Activated T-helper 2 cell treated with anti-CD3 and anti-CD28 coated beads, Interferon-gamma antibody, Interleukin-2, Interleukin-4, amounts not matched to agents 10 μg/mL and 5 μg/mL and 100 μg/mL, durations not matched to agents 14 hours and 24 hours and 36 hours (primary cell): ENCODE measurements around the gene OCIAD2. TPM values are rescaled to one million over a fixed set of nuclear protein-coding genes. Genes with fewer than 3 reads are reported as not detected.
"Not testable (repeated sequence)": the region's sequence is repeated elsewhere in the genome, so short reads cannot be mapped to it uniquely, and the experiment has no call there.

ENCODE experiments used
- DNase-seq: peaks from one replicate; pipeline ENCODE4 v3.0.0; 2021; ENCODE audit warnings: low spot score
- H3K27ac Mint-ChIP-seq: one replicate; pipeline ENCODE4 v1.8.0; 2021; ENCODE audit warnings: mixed read lengths
- H3K27me3 Mint-ChIP-seq: one replicate; pipeline ENCODE4 v1.8.0; 2021; ENCODE audit warnings: low read depth, mixed read lengths
- H3K36me3 Mint-ChIP-seq: one replicate; pipeline ENCODE4 v1.8.0; 2021; ENCODE audit warnings: low read depth, mixed read lengths
- H3K4me1 Mint-ChIP-seq: one replicate; pipeline ENCODE4 v1.8.0; 2021; ENCODE audit warnings: low read depth, mixed read lengths
- H3K4me3 Mint-ChIP-seq: one replicate; pipeline ENCODE4 v1.8.0; 2021; ENCODE audit warnings: low read depth, mild to moderate bottlenecking, moderate library complexity, mixed read lengths
- H3K9me3 Mint-ChIP-seq: one replicate; pipeline ENCODE4 v1.8.0; 2021; ENCODE audit warnings: mixed read lengths
- intact Hi-C: fragments of 100-400 bp; cut with micrococcal nuclease; formaldehyde crosslinking; loops from one replicate; pipeline ENCODE4 v1.15.1; 2023
- total RNA-seq: library from RNA; stranded (reverse); gene quantifications from 2 replicates; pipeline ENCODE4 v1.2.3, GENCODE V29; 2022

The OCIAD2 gene
- total RNA-seq, 1 donor from 2014 or later, result 63.0 TPM

DNA sequence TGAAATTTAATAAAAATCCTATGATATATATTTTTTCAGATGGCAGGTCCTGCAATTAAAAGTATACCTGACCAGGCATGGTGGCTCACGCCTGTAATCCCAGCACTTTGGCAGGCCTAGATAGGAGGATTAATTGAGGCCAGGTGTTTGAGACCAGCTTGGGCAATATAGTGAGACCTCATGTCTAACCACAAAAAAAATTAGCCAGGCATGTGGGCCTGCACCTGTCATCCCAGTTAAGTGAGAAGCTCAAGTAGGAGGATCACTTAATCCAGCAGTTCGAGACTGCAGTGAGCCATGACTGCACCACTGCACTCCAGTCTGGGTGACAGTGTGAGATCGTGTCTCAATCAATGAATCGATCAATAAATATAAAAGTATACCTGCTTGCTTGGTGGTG, 2.5 kb downstream of the OCIAD2 start:
- H3K27me3 Mint-ChIP-seq, result no peaks in the 10 kb centered on the region
- H3K36me3 Mint-ChIP-seq, result peaks cover 43% of the 10 kb centered on the region
- H3K4me3 Mint-ChIP-seq, result no peak overlapping the region
- peaks cover 37% of the 10 kb centered on the region for H3K4me1 Mint-ChIP-seq
- no peak overlapping the region for H3K27ac Mint-ChIP-seq
- intact Hi-C loops, result no loop called here
- H3K9me3 Mint-ChIP-seq, result no peaks in the 10 kb centered on the region
- DNase-seq, result no peak

DNA sequence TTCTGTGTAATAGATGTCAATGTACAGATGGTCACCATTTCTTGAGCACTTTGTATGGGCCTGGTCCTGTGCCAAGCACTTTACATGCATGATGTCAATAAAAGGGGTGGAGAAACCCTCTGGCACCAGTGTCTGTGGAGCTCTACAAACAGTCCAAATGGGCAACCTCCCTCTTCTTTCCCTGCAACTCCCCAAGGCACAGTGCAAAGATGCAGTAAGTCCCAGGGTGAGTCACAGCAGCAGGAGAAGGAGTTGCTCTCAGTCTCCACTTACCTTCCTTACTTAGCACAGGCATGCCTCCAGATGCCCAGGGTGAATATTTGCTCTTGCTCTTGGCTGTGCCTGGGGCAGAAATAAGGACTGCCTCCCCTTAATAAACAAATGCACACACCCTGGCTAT, 4.3 kb downstream of the OCIAD2 start:
- no peak overlapping the region for H3K27ac Mint-ChIP-seq
- no peaks in the 10 kb centered on the region for H3K9me3 Mint-ChIP-seq
- DNase-seq, result no peak
- peaks cover 46% of the 10 kb centered on the region for H3K4me1 Mint-ChIP-seq
- intact Hi-C loops, result no loop called here
- H3K4me3 Mint-ChIP-seq, result no peak overlapping the region
- no peaks in the 10 kb centered on the region for H3K27me3 Mint-ChIP-seq
- H3K36me3 Mint-ChIP-seq, result peaks cover 59% of the 10 kb centered on the region

DNA sequence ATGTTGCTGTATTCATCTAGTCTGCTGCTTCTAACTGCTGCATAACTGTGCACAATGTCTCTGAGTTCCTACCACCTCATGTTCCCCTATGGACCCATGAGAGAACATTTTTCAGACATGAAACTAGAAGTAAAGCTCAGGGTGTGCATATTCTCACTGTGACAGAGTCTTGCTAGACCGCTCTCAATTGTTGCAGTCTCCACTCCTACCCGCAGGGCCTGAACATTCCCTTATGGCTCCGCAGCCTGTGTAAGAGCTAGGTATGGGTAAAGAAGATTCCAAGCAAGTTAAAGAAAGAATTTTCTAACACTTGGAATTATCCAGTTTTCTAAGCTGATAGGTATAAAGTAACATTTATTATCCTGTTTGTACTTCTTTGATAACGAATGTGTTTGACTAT, 5.4 kb downstream of the OCIAD2 start:
- Mint-ChIP-seq H3K4me3 (no peak overlapping the region), H3K27me3 (no peaks in the 10 kb centered on the region), H3K36me3 (peaks cover 69% of the 10 kb centered on the region), H3K27ac (no peak overlapping the region), H3K9me3 (no peaks in the 10 kb centered on the region), H3K4me1 (peaks cover 40% of the 10 kb centered on the region)
- DNase-seq, result no peak
- intact Hi-C loops, result no loop called here

DNA sequence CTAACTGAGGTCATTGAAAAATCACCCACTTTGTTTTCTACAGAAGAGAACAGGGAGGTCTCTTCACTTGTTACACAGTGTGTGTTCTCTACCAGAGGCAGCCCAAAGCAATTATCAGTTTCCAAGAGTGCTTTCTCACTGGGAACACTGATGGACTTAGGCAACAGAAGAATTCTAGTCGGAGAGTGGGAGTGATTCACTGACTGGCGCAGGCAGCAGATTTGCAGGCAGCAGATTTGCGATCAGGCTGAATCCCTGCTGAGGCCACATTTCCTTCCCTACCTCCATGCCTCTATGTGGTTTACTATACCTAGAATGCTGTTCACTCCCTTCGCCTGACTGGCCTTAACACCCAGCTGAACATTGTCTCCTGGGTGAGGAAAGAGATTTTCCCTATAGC, 6.6 kb downstream of the OCIAD2 start:
- H3K4me3 Mint-ChIP-seq, result no peak overlapping the region
- H3K27me3 Mint-ChIP-seq, result no peaks in the 10 kb centered on the region
- no peaks in the 10 kb centered on the region for H3K9me3 Mint-ChIP-seq
- H3K27ac Mint-ChIP-seq, result no peak overlapping the region
- H3K4me1 Mint-ChIP-seq, result peaks cover 31% of the 10 kb centered on the region
- intact Hi-C loops, result no loop called here
- H3K36me3 Mint-ChIP-seq, result peaks cover 77% of the 10 kb centered on the region
- no peak for DNase-seq

DNA sequence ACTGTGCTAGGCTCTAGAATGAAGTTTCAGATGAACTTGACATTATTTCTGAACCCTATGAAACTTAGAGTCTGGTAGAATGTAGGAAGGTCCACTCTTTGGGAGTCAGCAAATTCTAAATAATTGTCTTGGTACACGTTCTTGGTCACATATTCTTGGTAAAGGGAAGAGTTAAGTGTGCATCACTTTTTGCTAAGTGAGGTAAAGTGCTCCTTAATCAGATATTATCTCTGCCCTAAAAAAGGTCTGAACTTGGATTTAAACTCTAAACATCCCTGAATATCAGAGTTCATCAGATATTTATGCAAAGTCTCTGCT, 7.2 kb downstream of the OCIAD2 start:
- H3K4me3 Mint-ChIP-seq, result peak overlapping the region; percentile 32
- no peaks in the 10 kb centered on the region for H3K27me3 Mint-ChIP-seq
- peaks cover 76% of the 10 kb centered on the region for H3K36me3 Mint-ChIP-seq
- peaks cover 25% of the 10 kb centered on the region for H3K4me1 Mint-ChIP-seq
- intact Hi-C loops, result no loop called here
- no peak for DNase-seq
- H3K27ac Mint-ChIP-seq, result peak overlapping the region; percentile 15
- no peaks in the 10 kb centered on the region for H3K9me3 Mint-ChIP-seq

DNA sequence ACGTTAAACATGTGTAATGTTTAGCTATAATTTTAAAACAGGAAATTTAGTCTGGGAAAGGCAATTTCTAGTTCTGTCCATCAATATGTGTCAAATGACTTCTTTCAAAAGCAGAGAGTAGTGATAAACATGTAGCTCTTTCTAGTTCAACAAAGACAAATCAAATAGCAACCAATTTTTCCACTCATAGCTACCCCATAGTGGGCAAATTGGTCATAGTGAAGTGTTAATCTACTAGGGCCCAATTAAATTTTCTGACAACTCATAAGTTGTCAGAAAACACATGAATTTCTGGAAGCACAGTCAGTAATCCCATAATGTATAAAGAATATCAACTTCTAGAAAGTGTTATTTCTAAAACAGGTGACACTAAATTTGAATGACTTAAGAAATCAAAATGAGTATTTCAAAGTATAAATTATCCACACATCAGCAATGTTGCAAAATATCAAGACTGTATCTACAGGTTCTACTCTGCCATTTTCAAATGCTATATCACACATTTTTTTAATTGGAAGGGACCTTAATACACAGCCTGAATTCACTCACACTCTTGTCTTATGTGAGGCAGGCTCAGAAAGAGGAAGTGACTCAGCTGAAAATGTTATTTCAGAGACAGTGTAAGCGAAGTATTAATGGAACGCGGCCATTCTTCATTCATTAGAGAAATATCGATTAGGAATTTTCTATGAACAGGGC, 7.7 kb downstream of the OCIAD2 start:
- intact Hi-C loops, result no loop called here
- no peak overlapping the region for H3K4me3 Mint-ChIP-seq
- no peaks in the 10 kb centered on the region for H3K9me3 Mint-ChIP-seq
- no peaks in the 10 kb centered on the region for H3K27me3 Mint-ChIP-seq
- H3K36me3 Mint-ChIP-seq, result peaks cover 76% of the 10 kb centered on the region
- H3K4me1 Mint-ChIP-seq, result peaks cover 24% of the 10 kb centered on the region
- no peak for DNase-seq
- peak overlapping the region; percentile 28 for H3K27ac Mint-ChIP-seq

DNA sequence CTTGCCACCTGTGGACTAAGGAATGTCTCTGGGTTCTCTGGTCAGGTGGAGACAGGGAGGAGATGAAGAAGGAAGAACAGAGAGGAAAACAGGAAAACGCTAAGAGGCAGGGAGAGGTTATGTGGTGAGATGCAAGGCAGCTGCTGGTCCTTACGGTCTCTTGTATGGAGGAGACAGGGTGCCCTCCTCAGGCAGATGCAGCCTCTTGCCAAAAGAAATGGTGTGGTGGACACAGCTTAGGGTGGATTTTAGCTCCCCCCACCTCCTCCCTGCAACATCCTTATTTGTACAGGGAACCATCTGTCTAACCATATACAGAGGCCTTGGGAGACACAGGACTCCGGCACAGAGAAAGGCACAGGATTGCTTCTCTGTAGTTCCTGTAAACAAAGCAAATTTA, 9.7 kb downstream of the OCIAD2 start:
- intact Hi-C loops, result no loop called here
- H3K27ac Mint-ChIP-seq, result no peak overlapping the region
- no peak for DNase-seq
- peaks cover 78% of the 10 kb centered on the region for H3K36me3 Mint-ChIP-seq
- no peaks in the 10 kb centered on the region for H3K27me3 Mint-ChIP-seq
- H3K4me3 Mint-ChIP-seq, result no peak overlapping the region
- H3K4me1 Mint-ChIP-seq, result peaks cover 27% of the 10 kb centered on the region
- H3K9me3 Mint-ChIP-seq, result no peaks in the 10 kb centered on the region

DNA sequence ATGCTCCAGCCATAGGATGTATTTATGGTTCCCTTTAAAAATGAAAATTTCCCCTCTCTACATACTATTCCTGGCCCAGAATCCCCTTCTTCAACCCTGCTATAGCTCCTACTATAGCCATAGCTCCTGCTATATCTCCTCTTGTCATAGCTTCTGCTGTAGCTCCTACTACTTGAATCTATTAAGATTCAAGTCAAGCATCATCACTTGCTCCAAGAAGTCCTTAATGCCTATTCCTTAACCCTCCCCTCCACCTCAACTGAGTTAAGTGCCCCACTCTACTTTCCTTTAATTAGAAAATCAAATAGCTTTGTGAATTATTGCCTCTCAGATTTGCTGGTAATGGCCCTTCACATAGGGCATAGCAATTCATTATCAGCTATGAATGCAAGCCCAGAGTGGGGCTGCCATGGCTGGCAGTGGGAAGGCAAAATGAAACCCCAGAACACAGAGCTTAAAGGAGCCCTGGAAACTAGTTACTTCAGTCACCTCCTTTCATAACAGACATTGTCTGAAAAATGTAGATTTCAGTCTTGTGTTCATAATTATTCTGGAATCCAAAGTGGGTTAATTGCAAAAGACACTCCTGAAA, 15.4 kb downstream of the OCIAD2 start:
- H3K4me1 Mint-ChIP-seq, result peaks cover 3% of the 10 kb centered on the region
- H3K36me3 Mint-ChIP-seq, result peaks cover 72% of the 10 kb centered on the region
- no peak for DNase-seq
- no peaks in the 10 kb centered on the region for H3K27me3 Mint-ChIP-seq
- intact Hi-C loops, result no loop called here
- H3K27ac Mint-ChIP-seq, result no peak overlapping the region
- peaks cover 13% of the 10 kb centered on the region for H3K9me3 Mint-ChIP-seq
- no peak overlapping the region for H3K4me3 Mint-ChIP-seq

DNA sequence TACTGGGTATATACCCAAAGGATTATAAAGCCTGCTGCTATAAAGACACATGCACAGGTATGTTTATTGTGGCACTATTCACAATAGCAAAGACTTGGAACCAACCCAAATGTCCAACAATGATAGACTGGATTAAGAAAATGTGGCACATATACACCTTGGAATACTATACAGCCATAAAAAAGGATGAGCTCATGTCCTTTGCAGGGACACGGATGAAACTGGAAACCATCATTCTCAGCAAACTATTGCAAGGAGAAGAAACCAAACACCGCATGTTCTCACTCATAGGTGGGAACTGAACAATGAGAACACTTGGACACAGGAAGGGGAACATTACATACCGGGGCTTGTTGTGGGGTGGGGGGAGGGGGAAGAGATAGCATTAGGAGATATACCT, 16.8 kb downstream of the OCIAD2 start:
- H3K4me1 Mint-ChIP-seq, intact Hi-C loops, H3K27ac Mint-ChIP-seq, H3K27me3 Mint-ChIP-seq, H3K4me3 Mint-ChIP-seq, DNase-seq: not testable (repeated sequence)
- H3K9me3 Mint-ChIP-seq, result peaks cover 13% of the 10 kb centered on the region
- H3K36me3 Mint-ChIP-seq, result peaks cover 59% of the 10 kb centered on the region

DNA sequence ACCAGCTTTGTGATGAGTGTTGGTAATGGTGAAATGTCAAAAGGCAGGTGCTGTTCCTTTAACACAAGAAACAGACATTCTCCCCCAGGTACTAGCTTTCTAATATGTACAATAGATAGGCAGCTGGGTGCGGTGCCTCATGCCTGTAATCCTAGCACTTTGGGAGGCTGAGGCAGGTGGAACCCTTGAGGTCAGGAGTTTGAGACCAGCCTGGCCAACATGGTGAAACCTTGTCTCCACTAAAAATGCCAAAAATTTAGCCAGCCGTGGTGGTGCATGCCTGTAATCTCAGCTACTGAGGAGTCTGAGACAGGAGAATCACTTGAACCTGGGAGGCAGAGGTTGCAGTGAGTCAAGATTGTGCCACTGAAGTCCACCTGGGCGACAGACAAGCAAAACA, 24.9 kb downstream of the OCIAD2 start:
- H3K27me3 Mint-ChIP-seq, intact Hi-C loops, H3K36me3 Mint-ChIP-seq, H3K4me1 Mint-ChIP-seq, H3K9me3 Mint-ChIP-seq, H3K4me3 Mint-ChIP-seq, H3K27ac Mint-ChIP-seq, DNase-seq: not testable (repeated sequence)

DNA sequence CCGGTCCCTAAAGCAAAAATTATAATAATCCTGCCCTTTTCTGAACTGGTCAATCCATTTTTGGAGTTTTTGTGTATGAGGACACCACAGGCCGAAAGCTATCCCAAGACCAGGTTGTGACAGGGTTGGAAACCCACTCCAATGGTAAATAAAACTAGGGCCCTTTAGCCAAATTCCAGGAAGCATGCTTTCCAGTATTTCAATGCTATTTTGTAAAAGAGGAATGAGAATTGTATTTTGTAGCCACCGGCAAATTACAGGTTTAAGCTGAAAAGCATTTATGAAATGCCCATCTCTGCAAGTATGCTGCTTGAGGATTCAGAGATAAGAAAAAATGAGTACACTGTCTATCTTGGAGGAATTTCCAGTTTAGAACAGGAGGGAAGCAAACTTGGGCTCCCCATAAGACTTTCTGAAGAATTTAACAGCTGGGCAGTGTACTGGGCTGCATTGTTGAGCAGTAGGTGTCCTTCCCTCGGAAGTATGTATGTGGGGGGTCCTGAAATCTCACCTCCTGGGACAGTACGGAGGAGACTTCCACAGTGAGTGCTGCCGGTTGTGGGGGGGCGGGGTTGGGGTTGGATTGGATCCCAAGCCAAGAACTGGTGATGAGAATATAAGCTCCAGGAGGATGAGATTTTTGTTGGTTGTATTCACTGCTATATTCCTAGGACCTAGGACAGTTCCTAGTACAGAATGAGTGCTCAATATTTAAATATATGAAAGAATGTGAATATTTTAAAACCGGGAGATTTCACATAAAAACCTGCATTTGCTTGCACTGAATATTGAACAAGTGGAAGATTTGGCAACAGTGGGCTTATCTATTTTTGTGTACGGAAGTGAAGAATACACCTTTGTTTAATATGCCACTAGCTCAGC, 26.8 kb downstream of the OCIAD2 start:
- Mint-ChIP-seq H3K4me1 (no peaks in the 10 kb centered on the region), H3K4me3 (no peak overlapping the region), H3K36me3 (no peaks in the 10 kb centered on the region), H3K9me3 (no peaks in the 10 kb centered on the region), H3K27me3 (no peaks in the 10 kb centered on the region), H3K27ac (no peak overlapping the region)
- DNase-seq, result no peak
- intact Hi-C loops, result no loop called here

DNA sequence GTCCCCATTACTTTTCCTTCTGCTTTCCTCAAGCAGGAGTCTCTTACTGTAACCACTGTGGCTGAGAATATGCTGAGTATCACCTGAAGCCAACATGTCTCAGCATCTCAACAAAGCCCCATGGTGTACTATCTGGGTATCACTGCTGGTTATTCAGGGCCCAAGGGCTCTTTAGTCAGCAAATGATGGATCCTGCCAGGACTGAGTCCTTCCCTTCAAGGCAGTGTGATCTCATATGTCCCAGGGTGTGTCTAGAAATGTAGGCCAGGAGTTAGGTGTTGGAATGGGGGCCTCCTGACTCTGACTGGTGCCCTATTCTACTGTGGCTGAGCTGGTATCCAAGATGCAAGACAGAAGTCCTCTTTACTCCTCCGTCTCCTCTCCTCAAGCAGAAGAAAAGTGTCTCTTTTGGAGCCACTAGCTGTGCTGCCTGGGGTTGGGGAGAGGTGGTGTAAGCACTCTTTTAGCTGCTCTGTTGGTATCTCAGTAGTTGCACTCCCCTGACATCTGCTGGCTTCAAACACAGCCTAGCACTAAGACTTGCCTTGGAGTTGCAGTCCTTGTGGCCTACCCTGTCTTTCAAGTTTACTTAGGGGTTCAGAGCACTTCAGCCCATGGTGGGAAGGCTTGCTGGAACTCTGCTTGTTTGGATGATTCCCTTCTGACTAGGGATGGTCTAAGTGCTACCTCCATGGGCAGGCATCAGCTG, 28.6 kb downstream of the OCIAD2 start:
- Mint-ChIP-seq H3K9me3 (no peaks in the 10 kb centered on the region), H3K27me3 (no peaks in the 10 kb centered on the region), H3K4me3 (no peak overlapping the region), H3K27ac (no peak overlapping the region), H3K4me1 (no peaks in the 10 kb centered on the region), H3K36me3 (no peaks in the 10 kb centered on the region)
- DNase-seq, result no peak
- intact Hi-C loops, result no loop called here

DNA sequence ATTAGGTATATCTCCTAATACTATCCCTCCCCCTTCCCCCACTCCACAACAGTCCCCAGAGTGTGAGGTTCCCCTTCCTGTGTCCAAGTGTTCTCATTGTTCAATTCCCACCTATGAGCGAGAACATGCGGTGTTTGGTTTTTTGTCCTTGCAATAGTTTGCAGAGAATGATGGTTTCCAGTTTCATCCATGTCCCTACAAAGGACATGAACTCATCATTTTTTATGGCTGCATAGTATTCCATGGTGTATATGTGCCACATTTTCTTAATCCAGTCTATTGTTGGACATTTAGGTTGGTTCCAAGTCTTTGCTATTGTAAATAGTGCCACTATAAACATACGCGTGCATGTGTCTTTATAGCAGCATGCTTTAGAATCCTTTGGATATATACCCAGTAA, 41.9 kb downstream of the OCIAD2 start:
- intact Hi-C loops, DNase-seq, H3K4me1 Mint-ChIP-seq, H3K27me3 Mint-ChIP-seq, H3K4me3 Mint-ChIP-seq, H3K9me3 Mint-ChIP-seq, H3K27ac Mint-ChIP-seq: not testable (repeated sequence)
- peaks cover 19% of the 10 kb centered on the region for H3K36me3 Mint-ChIP-seq
